Stimulated activated CD4-positive, alpha-beta T cell treated with anti-CD3 and anti-CD28 coated beads, Interleukin-4, amount 100 ng/mL, for 48 hours (primary cell): ENCODE results near the gene PGGHG.
"Not testable (repeated sequence)": the region's sequence is repeated elsewhere in the genome, so short reads cannot be mapped to it uniquely, and the experiment has no call there.

Experiments
- DNase-seq, 2 donors: peaks; one replicate each; pipeline ENCODE4 v3.0.0-alpha.2; 2020; ENCODE audit warnings: low read depth in 2 of 2

PGGHG gene

DNA sequence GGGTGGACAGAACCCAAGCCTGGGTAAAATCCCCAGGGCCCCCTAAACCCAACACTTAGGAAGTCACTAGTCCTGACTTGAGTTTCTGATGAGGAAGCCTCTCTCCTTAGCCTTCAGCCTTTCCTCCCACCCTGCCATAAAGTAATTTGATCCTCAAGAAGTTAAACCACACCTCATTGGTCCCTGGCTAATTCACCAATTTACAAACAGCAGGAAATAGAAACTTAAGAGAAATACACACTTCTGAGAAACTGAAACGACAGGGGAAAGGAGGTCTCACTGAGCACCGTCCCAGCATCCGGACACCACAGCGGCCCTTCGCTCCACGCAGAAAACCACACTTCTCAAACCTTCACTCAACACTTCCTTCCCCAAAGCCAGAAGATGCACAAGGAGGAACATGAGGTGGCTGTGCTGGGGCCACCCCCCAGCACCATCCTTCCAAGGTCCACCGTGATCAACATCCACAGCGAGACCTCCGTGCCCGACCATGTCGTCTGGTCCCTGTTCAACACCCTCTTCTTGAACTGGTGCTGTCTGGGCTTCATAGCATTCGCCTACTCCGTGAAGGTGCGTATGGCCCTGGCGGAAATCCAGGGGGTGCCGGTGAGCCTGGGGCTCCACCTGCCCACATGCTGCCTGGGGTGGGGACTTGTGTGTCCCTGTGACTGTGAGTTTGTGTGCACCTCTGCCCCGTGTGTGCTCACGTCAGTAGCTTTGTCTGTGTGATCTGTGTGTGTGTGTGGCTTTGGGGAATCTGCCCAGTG, 25.0 kb downstream of the PGGHG start, which contains the start of gene IFITM1:
TSS of gene IFITM1 (plus strand) at position 254 of the 767 bp plus-strand sequence. CDS start at position 385, 131 bp downstream.
- no peak for DNase-seq

DNA sequence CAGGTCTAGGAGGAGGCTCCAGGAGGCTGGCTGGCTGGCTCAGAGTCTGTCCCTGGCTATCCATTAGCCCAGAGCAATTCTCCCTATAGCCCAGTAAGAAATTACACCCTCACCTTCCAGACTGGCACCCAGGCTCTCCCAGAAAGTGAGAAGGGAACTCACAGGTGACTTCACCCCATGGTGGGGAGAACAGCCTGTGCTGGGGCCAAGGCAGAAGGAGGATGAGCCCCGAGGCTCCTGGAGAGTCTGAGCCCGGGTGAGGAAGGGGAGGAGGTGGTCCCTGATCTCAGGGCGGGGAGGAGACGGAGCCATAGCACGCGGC, 25.6 kb downstream of the PGGHG start:
- DNase-seq, result not testable (repeated sequence)

DNA sequence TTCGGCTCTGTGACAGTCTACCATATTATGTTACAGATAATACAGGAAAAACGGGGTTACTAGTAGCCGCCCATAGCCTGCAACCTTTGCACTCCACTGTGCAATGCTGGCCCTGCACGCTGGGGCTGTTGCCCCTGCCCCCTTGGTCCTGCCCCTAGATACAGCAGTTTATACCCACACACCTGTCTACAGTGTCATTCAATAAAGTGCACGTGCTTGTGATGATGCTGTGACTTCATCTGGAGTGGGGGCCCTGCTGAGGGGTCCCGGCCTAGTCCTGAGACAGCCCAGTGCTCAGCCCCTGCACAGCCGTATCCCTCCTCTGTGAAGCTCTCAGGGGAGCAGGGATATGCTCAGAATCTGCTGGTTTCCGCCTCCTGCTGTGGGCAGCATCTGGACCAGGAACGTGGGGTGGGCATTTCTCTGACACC, 26.1 kb downstream of the PGGHG start:
- no peak for DNase-seq

DNA sequence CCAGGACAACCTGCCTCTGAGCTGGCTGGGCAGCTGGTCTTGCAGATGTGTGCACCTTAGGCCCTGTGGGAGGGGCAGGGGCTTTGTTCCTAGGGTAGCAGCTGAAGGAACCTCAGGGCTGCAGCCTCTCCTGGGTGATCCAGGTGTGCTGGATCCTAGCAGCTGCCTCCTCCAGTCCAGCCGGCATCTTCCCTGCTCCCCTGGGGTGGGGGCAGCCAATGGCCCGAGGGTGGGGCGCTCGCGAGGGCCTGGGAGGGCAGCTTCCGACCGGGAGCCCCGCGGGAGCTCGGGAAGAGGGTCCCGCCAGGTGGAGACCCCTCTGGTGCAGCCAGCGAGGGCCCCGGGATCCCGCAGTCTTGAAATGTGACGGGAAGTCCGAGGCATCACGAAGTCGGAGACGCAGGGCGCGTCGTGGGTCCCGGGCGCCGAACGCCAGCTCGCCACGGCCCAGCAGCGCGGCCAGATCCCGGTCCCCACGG, 26.6 kb downstream of the PGGHG start:
- no peak for DNase-seq

DNA sequence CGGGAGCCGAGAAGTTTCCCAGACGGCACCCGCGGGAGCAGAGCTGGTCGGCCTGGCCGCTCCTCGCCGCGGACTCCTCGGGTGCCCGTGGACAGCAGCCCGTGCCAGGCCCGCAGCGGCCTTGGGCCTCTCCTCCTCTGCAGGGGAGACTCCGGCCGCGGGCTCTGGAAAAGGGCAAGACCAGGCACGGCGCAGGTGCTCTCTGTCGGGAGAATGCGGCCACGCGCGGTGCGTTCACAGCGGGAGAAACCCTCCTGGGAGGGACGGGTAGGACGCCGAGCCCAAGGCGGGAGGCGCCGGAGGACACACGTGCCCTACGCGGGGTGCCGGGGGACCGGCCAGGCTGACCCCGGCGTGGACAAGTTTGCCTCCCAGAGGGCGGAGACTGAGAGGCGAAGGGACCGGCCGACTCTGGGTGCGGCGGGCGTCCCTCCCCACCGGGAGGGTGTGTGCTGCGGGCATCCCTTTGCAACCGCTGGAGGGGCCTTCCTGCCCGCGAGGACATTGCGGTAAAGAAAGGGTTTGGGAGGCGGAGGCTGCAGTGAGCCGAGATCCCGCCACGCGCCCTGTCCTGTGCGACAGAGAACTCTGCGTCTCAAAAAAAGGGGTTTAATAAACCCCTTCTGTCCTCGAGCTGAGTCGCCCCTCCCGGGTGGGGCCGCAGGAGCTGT, 27.2 kb downstream of the PGGHG start:
- no peak for DNase-seq

DNA sequence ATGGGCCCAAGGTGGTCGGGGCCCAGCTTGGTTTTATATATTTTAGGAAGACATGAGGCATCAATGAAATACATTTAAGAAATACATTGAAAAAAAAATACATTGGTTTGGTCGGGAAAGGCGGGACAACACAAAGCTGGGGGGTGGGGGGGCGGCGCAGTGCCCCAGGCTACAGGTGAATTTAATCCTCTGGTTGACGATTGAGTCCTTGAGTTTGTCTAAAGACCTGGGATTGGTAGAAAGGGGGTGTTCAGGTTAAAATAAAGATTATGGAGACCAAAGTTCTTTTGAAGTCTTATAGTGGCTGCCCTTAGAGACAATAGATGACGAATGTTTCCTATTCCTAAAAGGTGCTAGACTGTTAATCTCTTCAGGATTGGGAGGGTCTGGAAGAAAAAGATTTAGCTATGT, 28.0 kb downstream of the PGGHG start:
- no peak for DNase-seq

DNA sequence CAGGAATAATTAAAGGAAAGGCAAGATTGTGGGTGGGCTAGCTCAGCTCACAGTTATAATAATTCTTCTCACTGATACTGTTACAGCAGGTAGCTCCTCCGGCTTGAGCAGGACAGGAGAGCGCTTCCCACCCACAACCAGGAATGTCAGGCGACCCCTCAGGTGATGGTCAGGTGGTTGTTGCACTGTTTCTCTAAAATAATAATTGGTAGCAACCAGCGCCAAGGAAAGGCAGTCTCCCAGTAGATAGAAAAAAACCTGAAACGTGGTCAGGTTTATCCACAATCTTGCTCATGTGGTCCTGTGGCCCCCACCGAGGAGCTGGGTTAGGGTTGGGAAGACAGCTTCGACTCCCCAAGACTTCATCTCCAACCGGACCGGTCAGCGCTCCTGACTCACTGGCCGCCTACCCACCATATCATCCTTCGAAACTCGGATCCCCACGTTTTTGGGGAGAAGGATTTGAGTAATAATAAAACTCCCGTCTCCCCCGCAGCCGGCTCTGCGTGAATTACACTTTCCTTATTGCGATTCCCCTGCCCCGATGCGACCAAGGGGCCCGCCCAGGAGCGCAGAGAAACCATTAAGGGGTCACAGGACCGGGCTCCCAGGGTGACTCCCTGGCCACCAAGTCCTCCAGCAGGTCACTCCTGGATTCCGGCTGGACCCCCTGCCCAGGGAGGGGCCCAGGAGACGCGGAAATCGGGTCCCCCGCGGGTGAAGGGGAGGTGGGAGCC, 28.9 kb downstream of the PGGHG start:
- not testable (repeated sequence) for DNase-seq

DNA sequence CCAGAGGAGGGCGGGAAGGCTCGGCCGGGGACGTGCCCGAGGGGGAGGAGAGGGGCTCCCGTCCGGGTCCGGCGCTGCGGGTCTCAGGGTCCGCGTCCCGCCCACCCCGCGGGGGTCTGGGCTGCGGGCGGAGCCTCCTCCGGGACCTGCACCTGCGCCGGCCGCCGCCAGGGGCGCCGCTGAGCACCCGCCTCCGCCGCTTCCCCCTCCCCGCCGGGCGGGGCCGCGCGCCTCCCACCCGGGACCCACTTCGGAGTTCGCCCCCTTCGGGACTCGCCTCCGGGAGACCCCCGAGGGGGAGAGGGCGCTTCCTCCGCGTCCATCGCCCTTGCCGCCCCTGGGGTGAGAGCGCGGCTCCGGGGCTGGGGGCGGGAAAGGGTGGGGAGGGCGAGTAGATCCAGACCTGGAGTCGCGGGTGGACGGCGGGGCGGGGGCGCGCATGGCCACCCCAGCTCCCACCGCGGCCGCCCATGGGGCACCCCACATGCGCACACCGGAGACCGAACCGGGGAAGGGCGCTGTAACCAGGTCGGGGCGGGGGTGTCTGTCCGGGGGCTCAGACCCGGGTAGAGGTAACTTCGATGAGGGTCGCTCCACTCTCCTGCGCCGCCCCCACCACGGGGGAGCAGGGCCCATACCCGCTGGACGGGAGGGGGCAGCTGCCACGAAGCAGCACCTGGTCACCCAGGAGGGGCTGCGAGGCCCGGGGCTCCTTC, 29.6 kb downstream of the PGGHG start:
- DNase-seq, result not testable (repeated sequence)

DNA sequence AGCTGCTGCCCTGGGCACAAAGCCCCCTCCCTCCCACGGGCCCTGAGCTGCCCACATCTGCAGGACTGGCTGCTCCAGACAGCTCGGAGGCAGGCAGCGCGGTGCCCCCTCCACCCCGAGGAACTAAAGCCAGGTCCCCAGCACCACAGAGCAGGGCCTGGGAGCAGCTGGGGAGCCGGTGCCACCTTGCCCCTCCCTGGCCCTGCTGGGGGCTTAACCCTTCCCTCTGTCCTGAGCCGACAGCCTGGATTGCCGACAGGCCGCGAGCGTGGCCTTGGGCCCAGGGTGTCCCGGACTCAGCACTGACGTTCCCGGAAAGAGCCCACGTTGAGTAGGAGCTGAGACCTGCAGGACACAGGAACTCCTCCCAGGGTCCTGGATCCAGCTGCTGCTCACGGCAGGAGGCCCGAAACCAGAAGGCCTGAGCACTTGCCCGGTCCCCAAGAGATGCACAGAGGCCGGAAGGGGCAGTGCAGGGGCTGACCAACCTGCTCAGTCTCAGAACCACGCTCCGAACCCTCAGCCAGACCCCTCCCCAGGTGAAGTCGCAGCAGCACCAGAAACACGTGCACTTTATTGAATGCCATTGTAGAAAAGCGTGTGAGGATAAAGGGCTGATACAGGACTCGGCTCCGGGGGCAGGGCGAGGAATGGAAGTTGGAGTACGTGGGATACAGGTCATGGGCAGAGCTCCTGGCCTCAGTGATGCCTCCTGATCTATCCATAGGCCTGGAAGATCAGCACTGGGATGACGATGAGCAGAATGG, 30.4 kb downstream of the PGGHG start:
- not testable (repeated sequence) for DNase-seq

DNA sequence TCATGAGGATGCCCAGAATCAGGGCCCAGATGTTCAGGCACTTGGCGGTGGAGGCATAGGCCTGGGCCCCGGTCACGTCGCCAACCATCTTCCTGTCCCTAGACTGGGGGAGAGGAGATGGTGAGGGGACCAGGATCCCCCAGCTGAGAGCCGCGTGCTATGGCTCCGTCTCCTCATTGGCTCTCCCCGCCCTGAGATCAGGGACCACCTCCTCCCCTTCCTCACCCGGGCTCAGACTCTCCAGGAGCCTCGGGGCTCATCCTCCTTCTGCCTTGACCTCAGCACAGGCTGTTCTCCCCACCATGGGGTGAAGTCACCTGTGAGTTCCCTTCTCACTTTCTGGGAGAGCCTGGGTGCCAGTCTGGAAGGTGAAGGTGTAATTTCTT, 31.0 kb downstream of the PGGHG start:
- DNase-seq, result not testable (repeated sequence)

DNA sequence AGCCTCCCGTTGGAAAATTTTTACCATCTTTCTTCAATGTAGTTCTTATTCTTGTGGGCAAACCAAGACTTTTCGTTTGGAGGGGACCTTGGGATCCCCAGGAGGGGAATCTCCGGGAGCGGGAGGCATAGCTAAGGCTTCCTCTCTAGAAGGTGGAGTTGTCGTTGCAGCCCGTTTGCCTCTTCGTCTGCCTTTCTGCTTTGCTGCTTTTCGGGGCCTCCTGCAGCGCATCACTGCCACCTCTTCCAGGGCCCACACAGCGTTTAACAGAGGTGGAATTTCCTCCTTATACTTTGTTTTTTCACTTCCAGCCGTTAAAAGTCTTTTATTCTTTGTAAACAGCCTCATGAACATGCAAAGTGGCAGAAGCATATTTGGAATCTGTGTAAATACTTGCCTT, 35.2 kb downstream of the PGGHG start:
- no peak for DNase-seq

DNA sequence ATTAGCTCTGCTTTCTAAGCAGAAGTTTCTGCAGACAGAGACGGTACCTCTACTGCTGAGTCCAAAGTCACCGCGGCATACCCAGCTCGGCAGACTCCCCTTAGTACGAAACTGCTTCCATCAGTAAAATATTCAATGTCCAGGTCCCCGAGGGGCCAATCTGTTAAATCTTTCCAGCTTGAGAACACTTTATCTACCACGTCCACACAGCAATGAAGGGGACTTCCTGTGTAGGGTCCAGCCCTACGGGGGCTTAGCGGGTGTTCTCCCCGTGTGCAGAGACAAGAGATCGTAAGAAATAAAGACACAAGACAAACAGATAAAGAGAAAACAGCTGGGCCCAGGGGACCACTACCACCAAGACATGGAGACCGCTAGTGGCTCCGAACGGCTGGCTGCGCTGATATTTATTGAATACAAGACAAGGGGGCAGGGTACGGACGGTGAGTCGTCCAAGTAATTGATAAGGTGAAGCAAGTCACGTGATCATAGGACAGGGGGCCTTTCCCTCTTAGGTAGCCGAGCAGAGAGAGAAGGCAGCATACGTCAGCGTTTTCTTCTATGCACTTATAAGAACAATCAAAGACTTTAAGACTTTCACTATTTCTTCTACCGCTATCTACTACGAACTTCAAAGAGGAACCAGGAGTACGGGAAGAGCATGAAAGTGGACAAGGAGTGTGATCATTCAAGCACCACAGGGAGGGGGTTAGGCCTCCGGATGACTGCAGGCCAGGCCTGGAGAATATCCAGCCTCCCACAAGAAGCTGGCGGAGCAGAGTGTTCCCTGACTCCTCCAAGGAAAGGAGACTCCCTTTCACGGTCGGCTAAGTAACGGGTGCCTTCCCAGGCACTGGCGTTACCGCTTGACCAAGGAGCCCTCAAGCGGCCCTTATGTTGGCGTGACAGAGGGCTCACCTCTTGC, 35.9 kb downstream of the PGGHG start:
- not testable (repeated sequence) for DNase-seq

DNA sequence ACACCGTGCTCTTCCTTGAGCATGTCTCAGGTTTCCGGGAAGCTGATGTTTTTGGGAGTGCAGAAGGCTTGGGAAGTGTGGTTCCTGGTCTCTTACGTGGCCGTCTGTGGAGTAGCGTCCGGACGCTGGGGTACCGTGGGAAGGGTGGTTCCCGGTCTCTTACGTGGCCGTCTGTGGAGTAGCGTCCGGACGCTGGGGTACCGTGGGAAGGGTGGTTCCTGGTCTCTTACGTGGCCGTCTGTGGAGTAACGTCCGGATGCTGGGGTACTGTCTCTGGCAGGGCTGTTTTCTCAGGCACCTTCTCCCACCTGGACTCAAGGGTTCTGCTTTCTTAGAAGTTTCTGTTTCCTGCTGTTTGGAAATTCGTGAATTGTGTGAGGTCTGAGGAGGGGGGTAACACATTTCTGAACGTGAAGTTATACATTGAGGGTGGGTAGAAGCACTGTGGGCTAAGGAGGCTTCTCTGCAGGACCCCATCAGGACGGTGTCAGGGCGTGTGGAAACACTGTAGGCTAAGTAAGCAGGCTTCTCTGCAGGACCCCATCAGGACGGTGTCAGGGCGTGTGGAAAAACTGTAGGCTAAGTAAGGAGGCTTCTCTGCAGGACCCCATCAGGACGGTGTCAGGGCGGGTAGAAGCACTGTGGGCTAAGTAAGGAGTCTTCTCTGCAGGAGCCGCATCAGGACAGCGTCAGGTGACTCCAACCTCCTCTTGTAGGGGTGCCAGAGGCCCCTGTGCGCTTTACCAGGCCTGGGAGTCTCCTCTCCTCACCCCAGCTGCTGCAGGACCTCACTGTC, 37.1 kb downstream of the PGGHG start:
- DNase-seq, result no peak

DNA sequence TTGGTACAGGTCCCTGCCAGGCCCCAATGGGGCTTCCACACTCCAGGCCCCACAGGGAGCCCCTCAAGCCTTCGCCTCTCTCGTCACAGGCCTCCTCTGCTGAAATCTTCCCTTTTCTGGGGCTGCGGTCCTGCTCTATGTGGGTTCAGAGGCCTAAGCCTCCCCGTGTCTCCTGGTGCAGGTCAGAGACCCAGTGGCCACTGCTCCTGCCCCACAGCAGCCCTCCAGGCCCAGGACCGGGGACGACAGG, 37.6 kb downstream of the PGGHG start:
- DNase-seq, result no peak

DNA sequence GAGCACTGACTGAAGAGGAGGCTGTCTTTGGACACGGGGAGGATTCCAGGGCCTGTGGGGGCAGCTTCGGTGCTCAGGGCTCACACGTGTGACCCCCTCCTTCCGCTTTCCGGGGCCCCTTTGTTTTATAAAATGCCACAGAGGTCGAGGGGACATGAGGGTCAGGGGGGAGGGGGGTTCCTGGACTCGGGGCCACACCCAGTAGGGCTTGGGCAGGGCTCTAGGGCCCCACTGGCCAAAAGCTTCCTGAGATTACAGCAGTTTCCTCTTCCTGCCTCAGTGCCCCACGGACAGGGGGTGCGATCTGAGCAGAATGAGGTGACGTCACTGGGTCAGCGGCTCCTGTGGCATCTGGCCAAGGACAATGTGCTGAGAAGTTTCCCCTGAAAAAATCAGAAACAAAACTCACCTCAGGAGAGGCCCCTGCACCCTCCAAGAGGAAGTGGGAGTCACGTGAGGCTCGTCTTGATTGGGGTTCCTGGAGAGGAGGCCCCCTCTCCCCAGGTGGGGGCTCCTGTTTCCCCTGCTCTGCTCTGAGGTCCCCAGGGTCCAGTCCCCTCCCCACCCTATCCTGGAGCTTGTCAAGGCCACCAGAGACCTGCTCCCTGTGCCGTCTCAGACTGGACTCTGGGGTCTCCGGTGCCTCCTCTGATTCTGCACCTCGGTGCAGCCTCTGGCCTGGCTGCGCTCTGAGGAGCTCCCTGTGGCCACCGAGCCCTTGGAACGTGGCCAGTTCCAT, 38.1 kb downstream of the PGGHG start:
- DNase-seq, result peak in 1 of 2 donors; percentile 54

DNA sequence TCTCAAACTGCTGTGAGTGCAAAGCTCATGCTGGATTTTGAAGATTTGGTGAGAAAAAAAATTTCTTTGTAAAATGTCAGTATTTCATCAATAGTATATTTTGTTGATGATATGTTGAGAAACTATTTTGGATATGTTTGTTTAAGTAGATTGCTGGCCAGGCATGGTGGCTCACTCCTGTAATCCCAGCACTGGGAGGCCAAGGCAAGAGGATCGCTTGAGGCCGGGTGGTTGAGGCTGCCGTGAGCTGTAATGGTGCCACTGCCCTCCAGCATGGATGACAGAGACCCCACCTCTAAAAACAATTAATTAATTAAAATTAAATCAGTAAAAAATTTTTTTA, 38.6 kb downstream of the PGGHG start:
- DNase-seq, result no peak

DNA sequence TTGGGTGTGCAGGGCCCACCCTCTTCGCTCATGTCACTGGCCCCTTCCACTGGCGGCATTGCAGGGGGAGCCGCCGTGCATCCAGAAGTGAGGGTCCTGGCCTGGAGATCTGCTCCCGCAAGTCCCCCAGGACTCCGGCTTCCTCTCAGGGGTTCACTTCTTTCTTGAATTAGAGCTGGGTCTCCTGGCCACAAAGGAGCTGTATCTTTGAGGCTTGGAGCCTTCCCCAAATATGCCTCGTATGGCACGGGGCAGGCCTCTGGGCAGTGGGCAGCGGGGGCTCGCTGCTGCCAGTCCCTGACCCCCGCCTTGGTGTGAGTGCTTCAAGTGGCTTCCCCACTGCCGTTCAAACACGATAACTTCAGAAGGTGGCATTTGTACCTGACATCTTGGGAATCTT, 39.1 kb downstream of the PGGHG start:
- no peak for DNase-seq

DNA sequence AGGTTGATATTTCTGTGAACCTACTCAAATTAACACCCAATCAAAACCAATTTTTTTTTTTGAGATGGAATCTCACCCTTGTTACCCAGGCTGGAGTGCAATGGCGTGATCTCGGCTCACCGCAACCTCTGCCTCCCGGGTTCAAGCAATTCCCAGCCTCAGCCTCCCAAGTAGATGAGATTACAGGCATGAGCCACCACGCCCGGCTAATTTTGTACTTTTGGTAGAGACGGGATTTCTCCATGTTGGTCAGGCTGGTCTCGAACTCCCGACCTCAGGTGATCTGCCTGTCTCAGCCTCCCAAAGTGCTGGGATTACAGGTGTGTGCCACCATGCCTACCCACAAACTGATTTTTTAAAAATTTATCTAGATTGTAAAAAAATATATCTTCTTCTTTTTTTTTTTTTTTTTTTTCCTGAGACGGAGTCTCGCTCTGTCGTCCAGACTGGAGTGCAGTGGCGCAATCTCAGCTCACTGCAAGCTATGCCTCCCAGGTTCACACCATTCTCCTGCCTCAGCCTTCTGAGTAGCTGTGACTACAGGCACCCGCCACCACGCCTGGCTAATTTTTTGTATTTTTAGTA, 39.7 kb downstream of the PGGHG start:
- not testable (repeated sequence) for DNase-seq

DNA sequence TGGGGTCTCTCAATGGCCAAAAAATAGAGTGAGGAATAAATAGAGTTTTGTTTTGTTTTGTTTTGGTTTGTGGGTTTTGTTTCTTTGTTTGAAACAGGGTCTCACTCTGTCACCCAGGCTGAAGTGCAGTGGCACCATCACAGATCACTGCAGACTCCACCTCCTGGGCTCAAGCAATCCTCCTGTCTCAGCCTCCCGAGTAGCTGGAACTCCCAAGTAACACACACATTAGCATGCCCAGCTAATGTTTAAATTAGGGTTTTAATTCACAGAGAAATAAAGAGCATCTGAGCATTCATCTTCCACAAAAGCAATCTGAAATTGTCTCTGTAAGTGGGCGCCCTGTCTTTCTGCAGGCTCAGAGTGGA, 40.9 kb downstream of the PGGHG start:
- no peak for DNase-seq
